HG03025 (cell line): ENCODE results near the gene PNPLA2.

Source experiments
- ATAC-seq: cut with Tn5 transposase; IDR thresholded peaks from one replicate; pipeline ENCODE4 v1.9.1; 2021; ENCODE audit warnings: mild to moderate bottlenecking, moderate library complexity; ENCODE audit not compliant: unreplicated experiment, low FRiP score

PNPLA2 gene

DNA sequence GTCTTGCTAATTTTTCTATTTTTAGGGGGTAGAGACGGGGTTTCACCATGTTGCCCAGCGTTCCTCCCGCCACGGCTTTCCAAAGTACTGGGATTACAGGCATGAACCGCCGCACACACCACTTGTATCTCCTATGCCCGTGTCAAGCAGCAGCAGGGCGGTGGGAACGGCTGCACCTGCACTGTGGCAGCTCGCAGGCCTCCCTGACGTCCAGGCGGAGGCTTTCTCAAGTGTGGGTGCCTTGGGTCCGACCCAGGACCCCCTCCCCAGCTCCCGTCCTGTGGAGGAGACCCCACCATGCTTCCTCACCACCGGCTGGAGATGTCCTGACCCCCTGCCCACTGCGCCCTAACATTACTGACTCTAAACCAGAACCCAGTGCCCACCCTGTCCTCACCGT, 49.7 kb downstream of the PNPLA2 start:
- no peak for ATAC-seq

DNA sequence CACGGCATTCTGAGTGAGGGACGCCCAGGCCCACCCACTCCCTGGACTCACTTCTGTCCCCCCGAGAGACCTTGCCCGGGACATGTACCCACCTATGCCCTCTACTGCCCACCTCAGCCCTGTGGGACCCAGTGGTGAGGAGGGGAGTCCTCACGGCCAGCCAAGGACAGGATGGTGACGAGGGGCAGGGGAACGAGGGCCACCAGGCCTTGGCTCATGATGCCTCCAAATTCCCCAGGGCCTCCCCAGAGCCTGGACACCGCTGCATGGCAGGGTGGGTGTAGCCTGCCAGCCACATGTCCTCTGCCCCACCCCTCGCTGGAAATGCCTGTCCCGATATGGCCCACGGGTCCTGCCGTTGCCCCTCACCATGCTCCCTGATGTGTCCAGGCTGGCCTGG, 50.1 kb downstream of the PNPLA2 start:
- no peak for ATAC-seq

DNA sequence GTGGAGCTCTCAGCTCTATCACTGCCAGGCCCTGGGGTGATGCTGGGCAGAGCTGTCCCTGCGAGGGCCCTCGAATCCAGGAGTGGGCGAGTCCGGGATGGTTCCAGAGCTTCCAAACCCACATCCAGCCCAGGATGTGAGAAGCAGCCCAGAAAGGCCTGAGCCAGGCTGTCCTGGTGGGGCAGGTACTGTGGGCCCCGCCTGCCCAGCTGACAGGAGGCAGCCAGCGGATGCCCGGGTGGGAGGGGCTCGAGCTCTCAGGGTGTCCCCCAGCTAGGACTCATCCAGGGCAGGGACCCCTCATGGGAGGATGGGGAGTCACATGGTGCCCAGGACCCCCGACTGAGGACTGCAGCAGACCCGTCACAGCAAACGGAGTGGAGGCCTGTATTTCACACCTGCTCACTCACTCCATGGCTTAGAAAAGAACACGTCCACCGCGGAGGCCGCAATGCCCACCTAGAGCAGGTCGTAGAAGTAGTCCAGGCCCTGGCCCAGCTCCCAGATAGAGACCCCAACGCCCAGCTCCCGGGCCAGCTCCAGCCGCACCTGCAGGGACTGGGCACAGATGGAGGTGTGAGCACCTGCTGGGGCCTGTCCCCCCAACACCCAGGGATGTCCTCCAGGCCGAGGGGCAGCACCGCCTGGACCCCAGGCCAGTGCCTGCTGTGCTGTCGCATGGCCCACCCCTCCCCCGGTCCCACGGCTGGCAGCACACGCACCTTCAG, 50.8 kb downstream of the PNPLA2 start:
- no peak for ATAC-seq

DNA sequence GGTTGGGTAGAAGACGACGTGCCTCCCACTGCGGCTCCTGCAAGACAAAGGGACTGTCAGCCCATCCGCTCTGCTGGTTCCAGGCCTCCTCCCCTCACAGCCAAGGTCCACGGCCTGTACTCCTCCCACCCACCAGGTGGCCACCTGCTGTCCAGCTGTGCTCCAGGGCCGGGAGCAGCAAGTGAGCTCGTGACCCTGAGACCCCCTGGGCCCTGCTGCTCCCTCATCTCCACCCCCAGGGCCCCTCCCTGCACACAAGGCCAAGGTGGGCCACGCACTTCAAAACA, 51.4 kb downstream of the PNPLA2 start:
- no peak for ATAC-seq

DNA sequence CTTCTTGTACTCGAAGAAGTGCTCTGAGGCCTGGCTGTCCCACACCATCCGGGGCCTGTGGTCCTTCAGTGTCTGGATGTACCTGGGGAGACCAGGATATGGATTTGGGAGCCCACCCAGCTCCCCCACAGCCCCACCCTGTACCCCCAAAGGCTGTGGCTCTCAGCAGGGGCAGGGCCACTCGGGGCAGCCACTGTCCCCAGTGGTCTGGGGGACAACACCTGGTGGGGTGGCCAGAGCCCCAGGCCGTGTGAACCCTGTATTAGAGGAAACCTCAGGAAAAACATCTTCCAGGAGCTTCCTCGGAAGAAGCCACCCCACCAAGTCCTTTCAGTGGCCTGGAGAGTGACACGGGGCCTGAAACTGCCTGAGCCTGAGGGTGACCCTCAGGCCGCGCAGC, 51.7 kb downstream of the PNPLA2 start:
- ATAC-seq, result no peak

DNA sequence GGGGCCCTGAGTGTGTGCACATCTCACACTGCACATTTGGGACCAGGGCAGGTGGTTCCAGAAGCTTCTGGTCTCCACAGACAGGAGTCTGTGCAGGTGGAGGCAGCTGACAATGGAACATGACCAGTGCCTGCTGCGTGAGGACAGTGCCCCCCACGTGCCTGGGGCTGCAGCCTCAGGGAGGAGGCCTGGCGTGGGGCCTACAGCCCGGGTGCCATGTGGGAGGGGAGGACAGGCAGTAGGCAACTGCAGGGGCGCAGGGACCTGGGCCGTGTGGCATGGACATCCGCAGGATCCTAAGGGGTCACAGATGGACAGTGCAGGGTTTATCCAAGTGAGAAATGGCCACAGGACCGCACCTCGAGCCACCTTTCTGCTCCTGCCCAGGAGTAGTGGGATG, 52.8 kb downstream of the PNPLA2 start:
- no peak for ATAC-seq

DNA sequence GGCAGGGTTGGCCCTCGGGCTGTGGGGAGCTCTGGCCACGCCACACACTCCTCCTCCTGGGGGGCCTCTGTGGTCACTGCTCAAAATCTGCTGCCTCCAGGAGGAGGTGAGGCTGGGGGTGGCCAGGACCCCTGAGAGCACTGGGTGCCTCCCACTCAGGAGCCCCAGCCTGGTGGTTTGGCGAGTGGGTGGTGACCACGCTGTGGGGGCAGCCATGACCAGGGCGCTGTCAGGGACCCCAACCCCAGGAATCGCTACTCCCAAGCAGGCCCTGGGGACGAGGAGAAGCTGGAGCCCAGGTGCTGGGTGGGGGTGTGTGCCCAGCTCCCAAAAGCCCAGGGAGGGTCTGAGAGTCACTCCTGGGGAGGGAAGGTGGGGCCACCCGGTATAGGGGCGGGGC, 54.1 kb downstream of the PNPLA2 start:
- ATAC-seq, result no peak

DNA sequence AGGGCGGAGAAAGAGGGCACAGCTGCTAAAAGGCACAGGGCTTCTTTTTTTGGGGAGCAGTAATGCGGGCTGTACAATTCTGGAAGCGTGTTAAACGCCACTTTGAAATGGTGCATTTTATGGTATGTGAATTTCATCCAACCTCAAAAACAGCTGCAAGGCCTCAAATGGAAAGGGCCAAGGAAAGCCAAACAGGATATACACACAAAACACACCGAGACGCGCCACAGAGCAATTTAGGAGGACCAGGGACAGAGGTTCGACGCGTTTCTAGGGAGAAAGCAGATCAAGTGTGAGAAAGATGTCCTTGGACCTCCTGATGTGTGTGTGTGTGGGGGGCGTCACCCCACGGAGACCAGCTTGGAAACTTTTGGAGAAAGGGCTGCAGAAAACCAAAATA, 55.0 kb downstream of the PNPLA2 start:
- ATAC-seq, result no peak
